Endothelial cell of umbilical vein (primary cell): ENCODE results near the gene RNF157. TPM values are rescaled to one million over a fixed set of nuclear protein-coding genes. Genes with fewer than 3 reads are reported as not detected.
A peak's percentile ranks its signal among the peaks of the same experiment; 100 is the strongest.

ENCODE experiments used
- BruUV-seq: library from RNA; stranded (reverse); fragments of 400-500 nt; replicated peaks from 2 replicates; lab custom pipeline; 2021; lab: Mats Ljungman, UMichigan
- CTCF ChIA-PET: fragments of 300-600, 350-600 bp; sonication (Branson Sonifier 250); formaldehyde crosslinking; loops from one replicate; lab custom pipeline; 2021; ENCODE audit warnings: antibody characterized with exemption, inconsistent platforms; lab: Charles Lee
- POLR2A ChIA-PET: fragments of 300-600, 350-600 bp; sonication (Branson Sonifier 250); formaldehyde crosslinking; loops from one replicate; lab custom pipeline; 2021; ENCODE audit warnings: antibody characterized with exemption, inconsistent platforms; lab: Charles Lee
- DNase-seq: peaks from one replicate; pipeline ENCODE4 v3.0.0-alpha.2; 2011; ENCODE audit warnings: low read depth, low spot score
- FAIRE-seq: peaks from 2 replicates; lab custom pipeline; 2011; peaks lifted over from hg19 to GRCh38; lab: Jason Lieb, UNC
- H2AFZ ChIP-seq: 2 replicates; pipeline ENCODE4 v1.6.0; 2012; ENCODE audit warnings: low read depth, low read length, control low read depth, inconsistent platforms
- H3K27ac ChIP-seq: 2 replicates; pipeline ENCODE4 v1.5.1; 2011; ENCODE audit warnings: low read depth, mild to moderate bottlenecking, control low read depth, low read length, moderate library complexity; ENCODE audit not compliant: insufficient read depth
- H3K27me3 ChIP-seq, 2 experiments: 2 replicates each; pipeline versions ENCODE4 v1.6.0 to v1.6.1; 2011; ENCODE audit warnings: low read length in 2 of 2, mixed read lengths in 1 of 2; ENCODE audit not compliant: control insufficient read depth in 2 of 2, insufficient read depth in 2 of 2
- H3K36me3 ChIP-seq, 2 experiments: 2 replicates in 1 of 2; 3 replicates in 1 of 2; pipeline ENCODE4 v1.5.1; 2011; ENCODE audit warnings: low read length in 2 of 2, mild to moderate bottlenecking in 1 of 2, moderate library complexity in 1 of 2; ENCODE audit not compliant: control insufficient read depth in 2 of 2, insufficient read depth in 2 of 2; ENCODE audit errors: extremely low read depth in 1 of 2
- H3K4me1 ChIP-seq: 3 replicates; pipeline ENCODE4 v1.5.1; 2011; ENCODE audit warnings: mild to moderate bottlenecking, low read length; ENCODE audit not compliant: control insufficient read depth, insufficient read depth; ENCODE audit errors: extremely low read depth
- H3K4me2 ChIP-seq: 2 replicates; pipeline ENCODE4 v1.6.1; 2011; ENCODE audit warnings: low read length, control low read depth, mixed read lengths; ENCODE audit not compliant: insufficient read depth
- H3K4me3 ChIP-seq, 3 experiments: fragments of 200-600 bp in 1 of 3; sonication (generic), shearing (Covaris generic) in 1 of 3; replicated peaks in 1 of 3; 2 replicates each; pipeline ENCODE4 v1.5.1; 2011 to 2016; ENCODE audit warnings: control low read depth in 3 of 3, low read length in 3 of 3, mild to moderate bottlenecking in 2 of 3, inconsistent platforms in 1 of 3, low read depth in 1 of 3, moderate library complexity in 1 of 3; ENCODE audit not compliant: insufficient read depth in 1 of 3
- H3K79me2 ChIP-seq: 2 replicates; pipeline ENCODE4 v1.6.0; 2012; ENCODE audit warnings: low read length, inconsistent platforms; ENCODE audit not compliant: control insufficient read depth, insufficient read depth
- H3K9ac ChIP-seq: replicated peaks from 2 replicates; pipeline ENCODE3; 2011; ENCODE audit warnings: low read length, control low read depth; ENCODE audit not compliant: insufficient read depth; ENCODE audit errors: extremely low read depth
- H3K9me1 ChIP-seq: replicated peaks from 3 replicates; pipeline ENCODE4 v1.6.0; 2011; ENCODE audit warnings: mild to moderate bottlenecking, low read length; ENCODE audit not compliant: control insufficient read depth, insufficient read depth; ENCODE audit errors: extremely low read depth
- H3K9me3 ChIP-seq: replicated peaks from 2 replicates; pipeline ENCODE4 v1.5.1; 2012; ENCODE audit warnings: low read length, inconsistent platforms; ENCODE audit not compliant: control insufficient read depth, insufficient read depth
- H4K20me1 ChIP-seq: replicated peaks from 2 replicates; pipeline ENCODE3; 2011; ENCODE audit warnings: mild to moderate bottlenecking, low read length; ENCODE audit not compliant: control insufficient read depth, insufficient read depth; ENCODE audit errors: extremely low read depth
- MAX ChIP-seq: IDR thresholded peaks from 2 replicates; pipeline ENCODE4 v1.6.1; 2011; ENCODE audit not compliant: insufficient read depth, insufficient read length
- MYC ChIP-seq: IDR thresholded peaks from one replicate; pipeline ENCODE4 v1.6.1; 2011; ENCODE audit warnings: mild to moderate bottlenecking, low read depth, low read length
- POLR2AphosphoS5 ChIP-seq: IDR thresholded peaks from 2 replicates; pipeline ENCODE4 v1.6.1; 2012; ENCODE audit warnings: low read depth, mild to moderate bottlenecking, control low read depth, low read length, moderate library complexity; ENCODE audit not compliant: insufficient read depth
- dilution Hi-C: fragments of 300-500 bp; cut with MboI; formaldehyde crosslinking; loops from one replicate; pipeline ENCODE4 v1.15.0; 2019; ENCODE audit warnings: low sequenced_read_pairs; ENCODE audit not compliant: extremely low pct_ligation_motif_present
- intact Hi-C: fragments of 100-400 bp; cut with micrococcal nuclease; formaldehyde crosslinking; loops from one replicate; pipeline ENCODE4 v1.10.0; 2022
- polyA plus RNA-seq, 4 experiments: library from polyadenylated mRNA; depleted of rRNA in 3 of 4; stranded (reverse) in 3 of 4; unstranded in 1 of 4; fragments of >200 nt; gene quantifications; 2 replicates each; pipeline versions ENCODE4 v1.2.1 to v1.2.3, GENCODE V29; 2011 to 2012; ENCODE audit warnings: missing spikeins in 1 of 4
- total RNA-seq: library from RNA; stranded (reverse); gene quantifications from 2 replicates; pipeline ENCODE4 v1.2.3, GENCODE V29; 2021

Gene RNF157
- total and polyA plus RNA-seq, 2 donors (not counting 3 experiments of a cell fraction or from before 2014, with no cell fraction given): 0.07 to 0.86 TPM

- ChIA-PET POLR2A (no interaction called here), CTCF (interaction anchor here (0.7 to 14.1 kb wide), 6 partner anchors 8 to 258 kb away, joined by 3 to 320 read pairs (median 5); no protein-coding TSS in a partner anchor)
- BruUV-seq: no TSS peak
- Histone ChIP-seq H3K9me3 (no peaks in the 10 kb centered on the region), H3K27ac (no peak overlapping the region), H3K4me2 (no peak overlapping the region), H3K27me3 (no peaks in the 10 kb centered on the region), H3K9ac (no peak overlapping the region), H4K20me1 (no peaks in the 10 kb centered on the region), H2AFZ (no peak overlapping the region), H3K36me3 (peaks cover 0 to 6% of the 10 kb centered on the region in 2 experiments), H3K4me3 (no peak overlapping the region), H3K4me1 (peaks cover 14% of the 10 kb centered on the region), H3K9me1 (no peaks in the 10 kb centered on the region), H3K79me2 (peaks cover 26% of the 10 kb centered on the region)
- dilution Hi-C loops (no loop called here), intact Hi-C loops (loop anchor here (10.0 kb wide), 1 partner anchor 257 kb away; no protein-coding TSS in a partner anchor)
- TF ChIP-seq MAX: no peak
- no peak for TF ChIP-seq MYC
- TF ChIP-seq POLR2AphosphoS5: peak; percentile 5
- FAIRE-seq (no peak), DNase-seq (peak; percentile 21)
Measured at GRCh38 chr17:76271669-76272540, 31.6 kb upstream of the RNF157 start.
